C4-2B (cell line): ENCODE data around the gene MED26.

ENCODE experiments used
- CTCF ChIP-seq: fragments of 450-650 bp; conservative IDR thresholded peaks from 2 replicates; pipeline ENCODE4 v1.5.1; 2017; ENCODE audit warnings: mild to moderate bottlenecking
- ZFX ChIP-seq: fragments of 450-650 bp; IDR thresholded peaks from 2 replicates; pipeline ENCODE4 v1.6.1; 2017

GRCh38 chr19:16661480-16662034 lies 33.6 kb upstream of the MED26 start:
- TF ChIP-seq CTCF (no peak), ZFX (no peak)
